Memory B cell (primary cell): Measurements from ENCODE around the gene MARCHF5.

Source experiments
- ATAC-seq: fragments of 150-1000 bp; cut with Tn5 transposase; 2 replicates; pipeline ENCODE4 v1.10.0; 2021; ENCODE audit warnings: low read depth, mild to moderate bottlenecking, moderate library complexity
- DNase-seq, 2 donors: peaks; one replicate each; pipeline ENCODE4 v3.0.0; 2022; ENCODE audit warnings: low spot score in 2 of 2
- H3K27ac Mint-ChIP-seq: one replicate; pipeline ENCODE4 v1.8.0; 2022; ENCODE audit warnings: mild to moderate bottlenecking, moderate library complexity, mixed read lengths
- H3K27me3 Mint-ChIP-seq: one replicate; pipeline ENCODE4 v1.8.0; 2022; ENCODE audit warnings: mixed read lengths
- H3K36me3 Mint-ChIP-seq: one replicate; pipeline ENCODE4 v1.8.0; 2022; ENCODE audit warnings: mild to moderate bottlenecking, mixed read lengths
- H3K4me1 Mint-ChIP-seq: one replicate; pipeline ENCODE4 v1.8.0; 2022; ENCODE audit warnings: mixed read lengths
- H3K4me3 Mint-ChIP-seq: one replicate; pipeline ENCODE4 v1.8.0; 2022; ENCODE audit warnings: mild to moderate bottlenecking, moderate library complexity, mixed read lengths
- H3K9me3 Mint-ChIP-seq: one replicate; pipeline ENCODE4 v1.8.0; 2022; ENCODE audit warnings: mixed read lengths

MARCHF5 gene, protein sequence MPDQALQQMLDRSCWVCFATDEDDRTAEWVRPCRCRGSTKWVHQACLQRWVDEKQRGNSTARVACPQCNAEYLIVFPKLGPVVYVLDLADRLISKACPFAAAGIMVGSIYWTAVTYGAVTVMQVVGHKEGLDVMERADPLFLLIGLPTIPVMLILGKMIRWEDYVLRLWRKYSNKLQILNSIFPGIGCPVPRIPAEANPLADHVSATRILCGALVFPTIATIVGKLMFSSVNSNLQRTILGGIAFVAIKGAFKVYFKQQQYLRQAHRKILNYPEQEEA

DNA sequence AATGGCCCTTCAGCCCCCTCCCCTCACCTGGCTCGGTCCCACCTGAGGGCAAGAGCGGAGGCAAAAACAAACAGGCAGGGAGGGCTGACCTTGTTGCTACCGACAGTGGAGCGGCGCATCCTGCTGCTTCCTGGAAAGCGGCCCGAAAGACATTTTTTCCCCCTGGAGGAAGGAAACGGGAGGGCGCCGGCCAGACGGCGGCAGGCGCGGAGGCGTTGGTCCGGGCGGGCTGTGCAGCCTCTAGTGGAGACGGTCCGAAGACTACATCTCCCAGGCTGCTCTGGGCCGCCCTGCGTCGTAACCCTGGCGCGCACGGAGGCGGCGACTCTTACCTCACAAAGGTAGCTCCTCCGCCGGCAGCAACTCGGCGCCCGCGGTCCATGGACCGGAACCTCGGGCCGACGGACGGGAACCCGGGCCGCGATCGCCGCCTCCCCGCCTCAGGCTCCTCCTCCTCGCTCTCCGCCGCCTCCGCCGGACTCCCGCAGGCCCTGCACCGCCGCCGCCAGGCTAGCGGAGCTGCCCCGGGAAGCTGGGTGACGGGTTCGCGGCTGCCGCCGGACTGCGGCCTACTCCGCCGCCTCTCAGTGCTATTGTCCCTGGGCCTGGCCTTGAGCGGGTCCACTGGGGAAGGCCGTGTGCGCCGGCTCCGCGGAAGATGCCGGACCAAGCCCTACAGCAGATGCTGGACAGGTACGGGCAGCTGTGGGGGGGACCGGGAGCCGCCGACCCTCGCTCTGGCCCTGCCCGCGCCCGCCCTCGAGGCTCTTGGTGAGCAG lies at the start of gene MARCHF5, which contains the start of gene CPEB3:
Gene MARCHF5 (plus strand): TSS at position 331 of the 779 bp plus-strand sequence. CDS start 328 bp downstream, at position 659.
Gene CPEB3 (minus strand): TSS at position 242 of the 779 bp plus-strand sequence. CDS start 50,728 bp downstream, outside the sequence.
- ATAC-seq (peak; percentile 93), DNase-seq (peak; percentile 88 to 92)
- H3K4me3 Mint-ChIP-seq = peak within 1 kb of the TSS; percentile 96
- H3K27ac Mint-ChIP-seq = peak within 1 kb of the TSS; percentile 86
- H3K27me3 Mint-ChIP-seq = no peaks in the 10 kb centered on the region
- H3K9me3 Mint-ChIP-seq = no peaks in the 10 kb centered on the region
- H3K4me1 Mint-ChIP-seq = peaks cover 11% of the 10 kb centered on the region
- H3K36me3 Mint-ChIP-seq = peaks cover 2% of the 10 kb centered on the region

DNA sequence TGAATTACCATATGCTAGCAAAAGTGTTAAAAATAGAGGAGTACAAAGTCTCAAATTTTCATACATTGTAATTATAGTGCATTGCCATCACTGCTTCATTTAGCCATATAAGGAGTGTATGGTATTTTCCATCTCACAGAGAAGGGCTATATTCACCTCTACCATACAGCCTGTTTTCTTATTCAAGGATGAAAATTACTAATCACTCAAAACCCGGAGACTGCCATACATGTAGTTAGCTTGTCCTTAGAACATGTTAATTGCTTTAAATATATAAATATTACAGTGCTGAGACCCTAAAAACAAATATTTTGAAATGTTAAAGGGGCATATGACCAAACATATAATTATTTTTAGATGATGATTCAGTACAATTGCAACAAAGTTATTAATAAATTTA lies 49.5 kb upstream of the MARCHF5 start:
- H3K27ac Mint-ChIP-seq = peak overlapping the region; percentile 91
- peaks cover 28% of the 10 kb centered on the region for H3K4me1 Mint-ChIP-seq
- H3K9me3 Mint-ChIP-seq = no peaks in the 10 kb centered on the region
- H3K27me3 Mint-ChIP-seq = no peaks in the 10 kb centered on the region
- H3K36me3 Mint-ChIP-seq = no peaks in the 10 kb centered on the region
- no peak for ATAC-seq
- peak overlapping the region; percentile 91 for H3K4me3 Mint-ChIP-seq
- DNase-seq = no peak

DNA sequence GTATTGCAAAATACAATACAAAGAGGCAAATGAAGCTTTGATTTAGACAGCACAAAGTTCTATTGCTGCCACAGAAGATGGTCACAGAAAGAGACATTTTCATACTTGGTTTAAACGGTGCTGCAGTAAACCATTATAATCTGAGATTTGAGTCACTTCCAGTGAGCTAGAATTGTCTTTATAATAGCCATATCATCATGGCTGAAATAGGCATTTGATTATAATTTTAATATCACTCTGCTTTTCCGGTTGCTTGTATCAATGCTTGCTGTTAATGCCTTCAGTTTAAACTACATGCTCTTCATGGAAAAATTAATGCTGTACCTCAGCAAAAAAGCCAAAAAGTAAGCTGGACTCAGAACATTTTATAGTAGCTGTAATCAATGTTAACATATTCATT lies 48.6 kb upstream of the MARCHF5 start:
- Mint-ChIP-seq H3K9me3 (no peaks in the 10 kb centered on the region), H3K4me3 (no peak overlapping the region), H3K27me3 (no peaks in the 10 kb centered on the region), H3K36me3 (no peaks in the 10 kb centered on the region), H3K4me1 (peaks cover 24% of the 10 kb centered on the region), H3K27ac (no peak overlapping the region)
- DNase-seq = no peak
- no peak for ATAC-seq

DNA sequence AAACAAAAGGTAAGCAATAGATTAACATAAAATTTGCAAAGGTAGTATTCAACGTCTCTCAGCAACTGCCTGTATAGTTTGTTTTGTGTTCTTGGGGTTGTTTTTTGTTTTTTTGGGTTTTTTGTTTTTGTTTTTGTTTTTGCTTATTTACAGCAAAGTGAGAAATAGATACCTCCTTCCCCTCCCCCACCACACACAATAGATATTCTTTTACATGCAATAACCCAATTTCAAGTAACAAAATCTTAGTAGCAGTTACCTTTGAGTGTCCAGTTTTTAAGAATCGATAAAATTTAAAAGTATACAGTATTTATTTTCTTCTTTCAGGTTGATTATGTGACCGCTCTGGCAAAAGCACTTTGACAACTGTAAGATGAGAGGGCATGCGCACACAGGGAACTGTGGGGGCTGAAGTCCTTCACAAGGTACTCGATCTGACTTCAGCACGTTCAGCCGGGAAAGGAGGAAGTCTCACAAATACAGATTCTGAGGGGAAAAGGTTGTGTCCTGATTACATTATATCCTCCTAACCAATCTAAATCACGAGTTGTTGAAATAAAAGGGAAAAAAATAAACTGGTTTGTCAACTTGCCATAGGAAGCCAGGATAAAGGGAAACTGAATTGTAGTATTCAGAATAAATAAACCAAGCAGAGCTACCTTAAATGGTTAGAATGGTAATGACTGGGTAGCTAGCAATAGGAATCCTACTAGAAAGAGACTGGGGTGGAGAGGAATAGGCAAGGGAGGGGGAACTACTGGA lies 47.9 kb upstream of the MARCHF5 start:
- Mint-ChIP-seq H3K4me1 (peaks cover 20% of the 10 kb centered on the region), H3K27ac (no peak overlapping the region), H3K36me3 (no peaks in the 10 kb centered on the region), H3K4me3 (peak overlapping the region; percentile 63), H3K27me3 (no peaks in the 10 kb centered on the region), H3K9me3 (no peaks in the 10 kb centered on the region)
- DNase-seq (peak in 1 of 2 donors; percentile 34), ATAC-seq (peak; percentile 57)

DNA sequence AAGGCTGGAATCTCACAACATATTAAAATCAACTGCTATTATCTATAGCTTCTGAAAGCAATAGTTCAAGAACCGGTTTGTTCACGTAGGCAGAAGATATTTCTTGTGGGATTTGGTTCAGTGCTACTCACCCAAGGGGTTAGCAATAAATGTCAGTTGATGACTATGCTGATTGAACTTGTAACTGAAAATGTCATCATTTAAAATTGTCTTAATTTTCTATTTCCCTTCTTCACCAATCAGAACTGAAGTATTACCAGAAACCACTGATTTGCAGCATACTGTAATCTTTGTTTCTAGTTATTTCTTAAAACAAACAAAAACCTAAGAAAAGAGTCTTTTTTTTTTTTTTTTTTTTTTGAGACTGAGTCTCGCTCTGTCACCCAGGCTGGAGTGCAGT lies 46.2 kb upstream of the MARCHF5 start:
- H3K4me1 Mint-ChIP-seq = peaks cover 8% of the 10 kb centered on the region
- H3K27me3 Mint-ChIP-seq = no peaks in the 10 kb centered on the region
- ATAC-seq (no peak), DNase-seq (no peak)
- H3K36me3 Mint-ChIP-seq = no peaks in the 10 kb centered on the region
- no peak overlapping the region for H3K27ac Mint-ChIP-seq
- H3K9me3 Mint-ChIP-seq = no peaks in the 10 kb centered on the region
- no peak overlapping the region for H3K4me3 Mint-ChIP-seq

DNA sequence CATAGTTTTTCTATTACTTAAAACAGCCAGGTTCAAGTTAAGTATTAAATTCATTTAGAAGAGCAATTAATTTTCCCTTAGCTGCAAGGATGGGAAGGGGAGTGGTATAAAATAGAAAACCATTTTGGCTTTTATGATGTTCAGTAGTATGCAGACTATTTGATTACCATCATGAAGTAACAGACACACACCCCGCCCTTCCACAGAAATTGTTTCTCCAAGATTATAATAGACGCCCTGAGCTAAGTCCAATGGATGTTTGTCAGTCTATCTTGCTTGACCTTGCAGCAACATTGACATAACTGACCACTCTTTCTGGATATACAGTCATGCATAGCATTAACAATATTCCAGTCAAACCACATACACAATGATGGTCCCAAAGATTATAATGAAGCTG lies 42.4 kb upstream of the MARCHF5 start:
- no peaks in the 10 kb centered on the region for H3K9me3 Mint-ChIP-seq
- H3K27me3 Mint-ChIP-seq = no peaks in the 10 kb centered on the region
- peaks cover 3% of the 10 kb centered on the region for H3K36me3 Mint-ChIP-seq
- H3K4me1 Mint-ChIP-seq = peaks cover 3% of the 10 kb centered on the region
- DNase-seq = no peak
- no peak for ATAC-seq
- no peak overlapping the region for H3K27ac Mint-ChIP-seq
- no peak overlapping the region for H3K4me3 Mint-ChIP-seq

DNA sequence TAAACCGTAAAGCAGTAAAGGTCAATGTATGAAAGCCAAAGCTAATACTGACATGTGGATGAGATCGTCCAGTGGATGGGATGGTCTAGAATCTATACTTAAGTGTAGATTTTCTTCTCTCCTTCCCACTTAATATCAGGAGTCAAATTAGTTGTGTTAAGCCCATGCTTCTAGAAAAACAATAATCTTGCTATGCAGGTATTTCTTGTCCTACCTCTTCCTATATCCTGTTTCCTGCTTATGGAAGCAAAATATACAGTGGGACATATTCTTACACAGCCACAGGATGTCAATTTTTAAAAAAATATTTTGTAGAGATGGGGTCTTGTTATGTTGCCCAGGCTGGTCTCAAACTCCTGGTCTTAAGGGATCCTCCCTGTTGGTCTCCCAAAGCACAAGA lies 27.6 kb upstream of the MARCHF5 start:
- no peaks in the 10 kb centered on the region for H3K27me3 Mint-ChIP-seq
- ATAC-seq (no peak), DNase-seq (no peak)
- H3K36me3 Mint-ChIP-seq = peaks cover 3% of the 10 kb centered on the region
- H3K27ac Mint-ChIP-seq = no peak overlapping the region
- H3K4me3 Mint-ChIP-seq = no peak overlapping the region
- H3K4me1 Mint-ChIP-seq = peaks cover 14% of the 10 kb centered on the region
- H3K9me3 Mint-ChIP-seq = no peaks in the 10 kb centered on the region

DNA sequence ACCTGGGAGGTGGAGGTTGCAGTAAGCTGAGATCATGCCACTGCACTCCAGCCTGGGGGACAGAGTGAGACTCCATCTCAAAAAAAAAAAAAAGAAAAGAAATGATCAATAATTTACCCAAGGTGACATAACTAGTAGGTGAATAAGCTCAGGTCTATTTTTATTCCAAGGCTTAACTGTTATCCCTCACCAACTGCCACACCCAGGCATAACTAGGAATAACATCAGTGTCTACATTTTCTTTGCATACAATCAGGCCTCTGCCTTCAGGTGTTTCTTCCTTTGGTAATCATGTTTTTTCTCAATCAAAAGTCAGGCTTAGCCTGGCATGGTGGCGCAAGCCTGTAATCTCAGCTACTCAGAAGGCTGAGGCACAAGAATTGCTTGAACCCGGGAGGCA lies 26.7 kb upstream of the MARCHF5 start:
- ATAC-seq = no peak
- Mint-ChIP-seq H3K9me3 (no peaks in the 10 kb centered on the region), H3K27ac (no peak overlapping the region), H3K4me3 (no peak overlapping the region), H3K36me3 (peaks cover 3% of the 10 kb centered on the region), H3K4me1 (peaks cover 17% of the 10 kb centered on the region), H3K27me3 (no peaks in the 10 kb centered on the region)
- no peak for DNase-seq

DNA sequence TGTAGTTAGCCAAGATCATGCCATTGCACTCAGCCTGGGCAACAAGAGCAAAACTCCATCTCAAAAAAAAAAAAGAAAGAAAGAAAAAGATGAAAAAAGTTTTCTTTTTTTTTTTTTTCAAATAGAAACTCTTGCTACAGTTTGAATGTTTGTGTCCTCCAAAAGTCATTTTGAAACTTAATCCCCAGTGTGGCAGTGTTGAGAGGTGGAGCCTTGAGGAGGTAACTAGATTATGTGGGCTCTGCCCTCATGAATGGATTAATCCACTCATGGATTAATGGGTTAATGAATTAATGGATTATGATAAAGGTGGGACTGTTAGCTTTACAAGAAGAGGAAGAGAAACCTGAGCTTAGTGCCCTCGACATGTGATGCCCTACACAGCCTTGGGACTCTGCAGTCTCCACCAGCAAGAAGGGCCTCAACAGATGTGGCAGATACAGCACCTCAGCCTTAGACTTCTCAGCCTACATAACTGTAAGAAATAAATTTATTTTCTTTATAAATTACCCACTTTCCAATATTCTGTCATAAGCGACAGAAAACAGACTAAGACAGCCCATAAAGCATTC lies 25.2 kb upstream of the MARCHF5 start:
- no peaks in the 10 kb centered on the region for H3K27me3 Mint-ChIP-seq
- peak; percentile 81 for ATAC-seq

DNA sequence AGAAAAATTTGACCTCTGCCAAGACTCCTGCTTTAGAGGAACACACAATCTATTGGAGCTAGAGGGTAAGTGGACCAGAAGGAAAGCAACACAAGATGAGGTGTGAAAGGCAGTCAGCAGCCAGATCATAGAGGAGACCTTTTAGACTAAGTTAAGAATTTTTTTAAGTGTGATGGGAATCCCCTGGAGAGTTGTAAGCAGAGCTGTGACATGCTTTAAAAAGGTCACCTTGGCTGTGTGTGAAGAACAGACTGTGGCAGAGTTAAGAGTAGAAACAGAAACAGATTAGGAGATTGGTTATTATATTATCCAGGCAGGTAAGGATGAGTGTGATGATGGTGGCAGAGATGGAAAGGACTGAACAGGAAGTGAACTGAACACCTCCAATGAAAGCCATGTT lies 23.6 kb upstream of the MARCHF5 start:
- no peak overlapping the region for H3K27ac Mint-ChIP-seq
- peaks cover 3% of the 10 kb centered on the region for H3K36me3 Mint-ChIP-seq
- no peak for ATAC-seq
- H3K27me3 Mint-ChIP-seq = no peaks in the 10 kb centered on the region
- no peak overlapping the region for H3K4me3 Mint-ChIP-seq
- no peak for DNase-seq
- H3K9me3 Mint-ChIP-seq = no peaks in the 10 kb centered on the region
- peaks cover 21% of the 10 kb centered on the region for H3K4me1 Mint-ChIP-seq

More for the DNA sequence above, 25.2 kb upstream of the MARCHF5 start:
- no peak overlapping the region for H3K4me3 Mint-ChIP-seq
- H3K36me3 Mint-ChIP-seq = peaks cover 3% of the 10 kb centered on the region
- H3K4me1 Mint-ChIP-seq = peaks cover 21% of the 10 kb centered on the region
- H3K9me3 Mint-ChIP-seq = no peaks in the 10 kb centered on the region
- peak overlapping the region; percentile 80 for H3K27ac Mint-ChIP-seq
- no peak for DNase-seq

DNA sequence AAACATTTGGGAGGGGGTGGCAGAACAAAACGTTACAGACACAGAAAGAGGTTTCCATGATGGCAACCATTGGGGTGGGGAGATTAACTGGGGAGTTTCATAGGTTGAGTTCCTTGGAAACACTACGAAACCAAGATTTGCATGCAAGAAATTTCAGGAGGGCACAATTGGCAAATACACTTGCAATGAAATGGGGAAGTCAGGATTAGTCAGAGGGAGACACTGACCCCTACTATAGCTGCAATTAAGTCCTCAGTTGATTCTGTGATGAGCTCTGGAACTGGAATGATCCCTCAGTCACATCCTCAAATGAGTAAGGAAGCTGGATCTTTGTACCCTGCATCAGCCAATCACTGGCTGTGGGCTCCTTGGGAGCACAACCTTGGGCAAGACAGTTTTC lies 22.2 kb upstream of the MARCHF5 start:
- H3K27ac Mint-ChIP-seq = no peak overlapping the region
- no peaks in the 10 kb centered on the region for H3K27me3 Mint-ChIP-seq
- peaks cover 24% of the 10 kb centered on the region for H3K4me1 Mint-ChIP-seq
- no peak overlapping the region for H3K4me3 Mint-ChIP-seq
- peaks cover 5% of the 10 kb centered on the region for H3K36me3 Mint-ChIP-seq
- DNase-seq (no peak), ATAC-seq (no peak)
- H3K9me3 Mint-ChIP-seq = no peaks in the 10 kb centered on the region

DNA sequence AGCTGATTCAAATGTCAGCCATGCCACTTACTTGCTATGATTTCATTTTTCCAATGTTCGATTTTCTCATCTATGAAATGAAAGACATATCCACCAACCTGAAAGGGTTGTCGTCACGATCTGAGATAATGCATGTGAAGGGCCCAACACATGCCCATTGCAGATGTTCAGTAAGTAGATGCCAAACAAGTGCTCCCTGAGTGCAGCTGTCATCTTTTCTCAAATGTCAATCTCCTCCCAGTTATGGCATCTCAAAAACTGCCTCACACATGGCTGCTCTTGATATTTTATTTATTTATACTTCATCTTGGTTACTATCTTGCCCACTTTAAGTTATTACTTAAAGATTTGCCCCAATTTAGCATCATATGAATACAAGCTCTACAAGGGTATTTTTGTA lies 16.9 kb upstream of the MARCHF5 start:
- H3K4me3 Mint-ChIP-seq = no peak overlapping the region
- H3K27ac Mint-ChIP-seq = no peak overlapping the region
- H3K27me3 Mint-ChIP-seq = no peaks in the 10 kb centered on the region
- DNase-seq = no peak
- H3K4me1 Mint-ChIP-seq = peaks cover 6% of the 10 kb centered on the region
- peaks cover 11% of the 10 kb centered on the region for H3K36me3 Mint-ChIP-seq
- no peak for ATAC-seq
- H3K9me3 Mint-ChIP-seq = no peaks in the 10 kb centered on the region

DNA sequence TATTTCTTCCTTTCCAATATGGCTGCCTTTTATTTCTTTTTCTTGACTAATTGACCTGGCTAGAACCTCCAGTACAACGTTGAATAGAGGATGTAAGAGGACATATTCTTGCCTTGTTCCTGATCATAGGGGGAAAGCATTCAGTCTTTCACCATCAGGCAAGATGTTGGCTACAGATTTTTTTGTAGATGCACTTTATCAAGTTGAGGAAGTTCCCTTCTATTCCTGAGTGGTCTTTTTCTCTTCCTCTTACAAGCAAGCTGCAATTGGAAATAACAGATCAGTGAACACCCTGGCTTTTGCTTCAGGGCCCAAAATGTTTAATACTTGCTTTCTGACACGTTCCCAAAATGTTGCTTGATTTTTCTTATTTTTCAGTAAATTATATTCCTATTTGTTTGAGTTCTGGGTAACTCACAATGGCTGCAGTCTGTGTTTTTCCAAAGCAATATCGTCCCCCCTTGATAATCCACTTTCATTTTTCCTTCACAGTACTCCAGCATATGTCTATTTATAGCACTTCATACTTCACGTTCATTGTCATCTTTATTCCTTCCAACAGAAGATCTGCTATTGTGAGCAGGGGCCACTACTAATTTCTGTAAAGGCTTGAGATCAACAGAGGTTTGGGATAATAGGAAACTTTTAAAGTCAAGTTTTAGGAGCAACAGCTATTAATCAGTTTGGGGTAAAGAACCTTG lies 11.8 kb upstream of the MARCHF5 start:
- H3K36me3 Mint-ChIP-seq = peaks cover 9% of the 10 kb centered on the region
- no peak overlapping the region for H3K4me3 Mint-ChIP-seq
- H3K27me3 Mint-ChIP-seq = no peaks in the 10 kb centered on the region
- no peak for ATAC-seq
- H3K27ac Mint-ChIP-seq = no peak overlapping the region
- H3K4me1 Mint-ChIP-seq = peaks cover under 1% of the 10 kb centered on the region
- H3K9me3 Mint-ChIP-seq = no peaks in the 10 kb centered on the region
- no peak for DNase-seq
